ENCODE measurements around the gene SP140L.
"Not testable (repeated sequence)": the region's sequence is repeated elsewhere in the genome, so short reads cannot be mapped to it uniquely, and the experiment has no call there.

The SP140L gene

DNA sequence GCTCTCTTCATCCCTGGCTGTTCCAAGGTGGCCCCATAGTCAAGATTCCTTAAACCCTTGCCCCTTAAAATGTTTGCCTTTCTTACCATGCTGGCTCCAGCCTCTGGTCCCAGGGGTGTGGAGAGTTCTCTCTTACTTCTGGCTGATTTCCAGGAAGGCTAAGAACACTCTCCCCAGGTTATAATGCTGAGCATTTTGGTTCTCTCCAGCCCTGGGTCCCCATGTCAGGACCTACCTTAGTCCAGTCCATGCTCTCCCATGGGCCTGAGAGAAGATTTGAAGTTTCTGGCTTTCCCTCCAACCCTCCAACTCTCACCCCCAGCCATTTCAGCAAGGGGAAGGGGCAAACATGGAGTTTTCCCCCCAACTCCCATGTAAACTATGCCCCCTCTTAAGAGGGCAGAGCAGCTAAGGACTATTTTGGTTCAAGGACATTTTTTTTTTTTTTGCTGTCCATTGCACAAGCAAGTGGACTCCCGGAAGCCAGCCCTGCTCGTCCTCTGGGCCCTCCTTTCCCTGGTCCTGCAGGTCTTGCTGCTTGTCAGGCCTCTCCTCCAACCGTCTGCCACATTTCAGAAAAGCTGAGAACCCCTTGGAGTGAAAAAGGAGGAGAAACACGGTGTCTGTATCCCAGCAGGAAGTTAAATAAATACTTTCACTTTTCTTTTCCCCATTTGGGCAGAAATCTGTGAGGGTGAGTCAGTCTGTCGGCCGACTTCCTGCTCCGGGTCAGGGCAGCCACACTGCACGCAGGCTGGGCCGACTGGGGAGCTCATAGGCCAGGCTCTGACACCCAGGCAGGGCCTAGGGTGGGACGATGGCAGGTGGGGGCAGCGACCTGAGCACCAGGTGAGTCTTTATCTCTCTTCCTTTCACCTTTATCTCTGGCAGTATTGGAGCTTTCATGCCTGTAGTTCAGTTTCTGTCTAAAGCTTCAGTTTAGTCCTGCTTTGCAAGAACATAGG is at the start of gene SP140L:
Gene SP140L, plus strand, starts transcription at position 741 of the 965 bp plus-strand sequence. Its CDS starts 77 bp downstream, at position 818.
- DNase-seq, result peak; percentile 80

DNA sequence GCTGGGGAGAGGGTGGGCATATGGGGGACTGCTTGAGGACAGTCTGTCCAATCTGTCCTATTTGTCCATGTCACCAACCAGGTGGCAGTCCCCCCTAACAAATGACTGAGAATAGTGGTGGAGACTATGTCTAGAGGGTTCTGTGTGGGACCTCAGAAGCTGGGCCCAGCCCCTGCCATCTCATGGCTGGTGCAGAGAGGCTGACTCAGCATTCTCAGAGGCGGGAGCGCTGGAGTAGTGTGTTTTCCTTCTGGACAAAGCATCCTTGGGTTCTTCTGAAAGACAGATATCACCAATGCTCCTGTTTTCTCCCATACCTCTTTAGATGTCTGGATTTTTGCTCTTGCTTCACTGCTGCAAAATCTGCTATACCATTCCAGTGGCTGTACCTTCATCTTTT is 44.1 kb upstream of the SP140L start:
- DNase-seq, result no peak

DNA sequence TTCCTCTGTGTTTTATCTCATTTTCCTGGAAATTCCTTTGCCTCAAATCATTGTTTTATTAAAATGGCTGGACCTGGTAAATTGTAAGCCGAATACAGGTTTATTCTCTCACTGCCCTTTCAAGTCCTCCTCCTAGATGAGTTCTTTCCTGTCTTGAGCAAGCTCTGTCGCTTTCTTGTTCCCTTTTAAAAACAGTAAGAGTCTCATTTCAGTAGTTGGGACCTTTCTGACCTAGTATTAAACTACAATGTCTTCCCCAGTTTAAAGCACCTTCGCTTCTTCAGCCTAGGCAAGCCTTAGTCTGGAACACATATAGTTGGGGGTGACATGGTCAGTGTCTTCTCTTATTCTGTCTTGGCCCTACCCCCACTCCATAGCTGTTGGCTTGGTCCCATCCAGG is 40.9 kb upstream of the SP140L start:
- no peak for DNase-seq

DNA sequence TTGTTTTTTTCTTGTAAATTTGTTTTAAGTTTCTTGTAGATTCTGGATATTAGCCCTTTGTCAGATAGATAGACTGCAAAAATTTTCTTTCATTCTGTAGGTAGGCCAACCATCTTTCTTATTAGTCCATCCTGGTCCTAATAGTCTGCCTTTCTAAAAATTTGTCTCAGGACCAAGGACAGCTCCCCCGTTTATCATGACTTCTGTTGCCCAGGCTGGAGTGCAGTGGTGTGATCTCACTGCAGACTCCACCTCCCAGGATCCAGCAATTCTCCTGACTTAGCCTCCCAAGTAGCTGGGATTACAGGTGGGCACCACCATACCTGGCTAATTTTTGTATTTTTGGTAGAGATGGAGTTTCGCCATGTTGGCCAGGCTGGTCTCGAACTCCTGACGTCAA is 37.7 kb upstream of the SP140L start:
- peak; percentile 8 for DNase-seq

DNA sequence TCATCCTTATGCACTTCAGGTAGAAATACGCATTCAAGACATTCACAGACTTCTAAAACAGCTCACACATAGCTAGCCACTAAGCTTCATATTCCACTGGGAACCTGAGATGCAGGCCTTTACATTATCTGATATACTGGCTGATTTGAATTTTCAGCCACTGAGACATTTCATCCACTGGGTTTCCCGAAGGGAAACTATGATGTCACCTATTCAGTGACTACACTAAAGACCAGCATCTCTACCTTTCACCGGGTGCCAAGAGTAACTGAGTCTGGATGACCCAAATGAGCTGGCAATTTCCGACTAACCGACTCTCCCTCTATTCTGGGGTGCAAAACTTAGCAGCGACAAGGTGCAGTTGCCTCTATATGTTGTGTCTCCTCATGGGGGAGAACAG is 31.8 kb upstream of the SP140L start:
- no peak for DNase-seq

DNA sequence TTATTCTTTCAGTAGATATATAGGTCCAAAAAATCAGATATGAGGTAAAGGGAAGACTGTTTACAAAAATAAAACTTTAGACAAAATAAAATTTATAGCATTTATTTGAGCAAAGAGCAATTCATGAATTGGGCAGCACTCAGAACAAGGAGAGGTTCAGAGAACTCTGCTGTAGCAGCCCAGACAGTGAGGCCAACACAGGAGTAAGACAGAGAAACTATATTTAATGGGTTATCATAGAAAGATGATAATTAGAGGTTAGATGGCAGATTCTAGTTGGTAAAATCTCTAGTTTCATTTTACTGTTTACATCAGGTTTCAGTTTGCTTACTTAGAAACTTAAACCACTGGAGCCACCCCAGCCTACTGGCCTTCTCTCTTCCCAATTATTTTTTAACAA is 30.1 kb upstream of the SP140L start:
- no peak for DNase-seq

DNA sequence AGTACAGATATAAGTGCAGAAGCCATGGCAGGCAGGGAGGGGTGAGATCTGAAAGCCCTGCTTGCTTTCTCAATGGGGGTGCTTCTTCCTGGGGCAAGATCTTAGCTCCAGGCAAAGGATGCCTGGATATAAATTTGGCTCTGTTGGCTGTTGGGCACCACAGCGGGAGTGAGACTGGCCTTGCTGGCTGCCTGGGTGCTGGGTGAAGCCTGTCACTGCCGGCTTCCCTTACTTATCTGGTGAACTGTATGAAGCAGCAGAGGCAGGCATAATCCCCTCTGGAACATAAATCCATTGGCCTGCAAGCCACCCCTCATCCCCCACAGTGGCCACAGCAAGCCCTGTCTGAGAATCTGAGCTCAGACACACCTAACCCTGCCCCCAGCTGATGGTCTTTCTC is 27.4 kb upstream of the SP140L start:
- no peak for DNase-seq

DNA sequence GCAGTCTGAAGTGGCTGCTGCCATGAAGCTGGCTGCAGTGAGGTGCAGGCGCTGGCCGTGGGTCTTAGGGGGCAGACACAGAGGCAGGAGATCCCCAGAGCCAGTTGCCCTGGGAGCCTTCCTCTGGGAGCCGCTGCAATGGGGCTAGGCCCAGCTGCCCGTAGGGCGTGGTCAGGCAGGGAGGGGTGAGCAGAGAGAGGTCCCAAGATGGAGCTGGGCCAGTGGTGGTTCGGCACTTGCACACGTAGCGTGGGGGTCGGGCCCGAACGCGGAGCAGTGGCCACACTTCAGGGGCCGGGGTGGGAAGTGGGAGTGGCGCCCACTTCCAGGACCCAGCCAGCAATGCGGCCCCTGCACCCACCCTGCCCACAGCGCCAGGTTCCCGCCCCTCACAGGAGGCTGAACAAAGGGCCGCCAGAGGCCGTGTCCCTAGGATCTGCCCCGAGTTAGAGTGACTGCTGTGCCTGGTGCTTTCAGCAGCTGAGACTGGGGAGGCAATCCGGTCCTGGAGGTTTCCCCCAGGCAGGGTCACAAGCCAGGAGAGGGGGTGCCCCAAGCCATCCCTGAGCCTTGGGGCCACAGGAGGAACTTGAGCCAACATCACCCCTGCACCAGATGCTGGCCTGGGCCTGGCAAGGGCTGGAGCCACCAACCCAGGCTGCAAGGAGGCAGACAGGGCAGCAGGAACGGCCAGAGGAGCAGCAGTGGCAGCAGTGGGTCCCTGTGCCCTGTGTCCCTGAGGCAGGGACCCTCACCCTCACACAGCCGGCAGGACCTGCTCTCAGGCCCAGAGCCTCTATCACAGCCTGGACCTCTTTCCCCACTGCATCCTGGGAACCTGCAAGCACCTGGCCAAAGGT is 21.3 kb upstream of the SP140L start:
- no peak for DNase-seq

DNA sequence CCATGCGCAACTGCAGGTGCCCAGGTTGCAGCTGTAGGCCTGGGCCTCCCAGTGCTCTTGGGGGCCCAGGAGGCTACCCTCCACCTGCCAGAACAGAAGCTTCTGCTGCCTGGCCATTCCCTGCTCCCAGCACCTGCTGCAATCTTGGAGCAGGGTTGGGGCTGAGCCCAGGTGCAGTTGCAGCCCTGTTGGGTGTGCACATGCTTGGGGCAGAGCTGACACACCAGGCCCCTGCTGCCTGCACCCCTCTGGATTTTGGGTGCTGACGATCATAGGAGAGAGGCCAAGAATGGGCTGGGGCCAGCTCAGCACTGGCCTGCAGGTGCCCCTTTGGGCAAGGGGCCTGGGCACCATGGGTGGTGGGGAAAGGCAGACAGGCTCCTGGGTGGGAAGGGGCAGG is 20.5 kb upstream of the SP140L start:
- DNase-seq, result no peak

DNA sequence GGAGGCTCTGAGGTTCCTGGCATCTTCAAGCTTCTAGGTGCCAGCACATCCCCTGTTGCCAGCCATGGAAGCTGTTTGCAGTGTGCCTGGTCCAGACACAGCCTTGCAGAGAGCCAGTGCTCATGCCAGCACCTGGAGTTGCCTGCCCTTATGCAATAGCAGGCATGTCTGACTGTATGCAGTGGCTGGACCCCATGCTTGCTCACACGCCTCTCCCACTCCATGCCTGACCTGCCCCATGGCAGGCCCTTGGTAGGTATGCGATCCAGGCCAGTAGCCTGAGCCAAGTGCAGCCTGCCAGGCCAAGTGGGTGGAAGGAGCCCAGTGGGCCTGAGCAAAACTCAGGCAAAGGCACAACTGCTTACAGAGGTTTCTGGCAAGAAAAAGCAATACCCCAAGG is 19.5 kb upstream of the SP140L start:
- no peak for DNase-seq

DNA sequence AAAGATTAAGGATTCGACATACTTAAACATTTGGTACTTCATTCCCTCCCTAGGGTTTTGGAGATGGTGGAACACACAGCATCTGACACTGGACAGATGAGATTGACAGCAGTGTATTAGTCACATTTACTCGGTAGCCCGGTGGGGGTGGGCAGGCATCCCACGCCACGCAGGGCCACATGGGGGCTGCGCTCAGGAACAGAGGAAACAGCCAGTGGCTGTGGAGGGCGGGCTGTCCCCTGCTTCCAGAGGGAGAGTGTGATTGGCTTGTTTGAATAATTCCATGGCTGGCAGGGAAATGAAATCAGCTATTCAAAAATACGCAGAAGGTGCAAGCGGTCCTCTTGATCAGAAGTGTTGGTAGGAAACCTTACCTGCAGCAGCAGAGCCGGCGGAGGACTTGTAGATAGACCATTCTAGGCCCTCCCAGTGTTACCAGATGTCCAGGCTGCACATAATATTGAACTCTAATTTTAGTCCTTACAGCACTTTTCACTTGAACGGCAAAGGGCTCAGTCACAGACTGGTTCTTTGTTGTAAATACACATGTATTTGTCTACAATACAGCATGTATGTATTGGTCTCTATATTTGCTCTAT is 18.5 kb upstream of the SP140L start:
- DNase-seq, result no peak

DNA sequence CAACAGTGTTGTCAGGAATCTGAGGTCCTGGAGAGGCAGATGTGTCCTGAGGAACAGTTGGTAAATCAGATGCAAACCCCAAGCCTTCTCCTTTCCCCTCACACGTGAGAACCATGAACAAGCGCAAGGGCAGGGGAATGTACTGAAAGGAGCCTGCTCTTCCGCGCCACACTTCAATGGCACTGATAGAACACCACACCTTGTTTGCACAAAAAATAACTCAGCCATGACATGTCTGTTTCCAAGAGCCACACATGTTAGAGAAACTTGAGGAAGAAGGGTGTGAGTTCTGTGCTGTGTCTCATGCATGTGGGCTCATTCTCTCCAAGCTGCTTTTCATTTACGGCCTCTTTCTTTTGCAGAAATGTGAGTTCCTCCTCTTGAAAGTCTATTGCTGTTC is 16.2 kb upstream of the SP140L start:
- DNase-seq, result not testable (repeated sequence)

DNA sequence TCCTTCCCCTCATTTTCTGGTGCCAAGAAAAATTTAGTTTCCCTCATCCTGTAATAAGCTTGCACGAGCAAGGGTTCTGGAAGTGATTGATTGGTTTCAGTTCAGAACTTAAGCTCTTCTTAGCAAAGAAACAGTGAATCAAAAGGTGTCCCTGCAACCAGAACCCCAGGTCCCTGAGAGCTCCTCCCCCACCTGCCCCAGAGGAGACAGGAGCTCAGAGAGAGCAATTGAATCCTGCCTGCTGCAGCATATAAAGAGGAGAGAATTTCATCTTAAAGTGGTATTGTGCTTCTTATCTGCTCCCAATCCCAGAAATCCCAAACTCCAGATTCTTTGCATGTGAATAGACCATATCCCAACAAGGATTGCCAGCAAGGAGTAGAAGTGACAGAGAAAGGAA is 15.4 kb upstream of the SP140L start:
- not testable (repeated sequence) for DNase-seq

DNA sequence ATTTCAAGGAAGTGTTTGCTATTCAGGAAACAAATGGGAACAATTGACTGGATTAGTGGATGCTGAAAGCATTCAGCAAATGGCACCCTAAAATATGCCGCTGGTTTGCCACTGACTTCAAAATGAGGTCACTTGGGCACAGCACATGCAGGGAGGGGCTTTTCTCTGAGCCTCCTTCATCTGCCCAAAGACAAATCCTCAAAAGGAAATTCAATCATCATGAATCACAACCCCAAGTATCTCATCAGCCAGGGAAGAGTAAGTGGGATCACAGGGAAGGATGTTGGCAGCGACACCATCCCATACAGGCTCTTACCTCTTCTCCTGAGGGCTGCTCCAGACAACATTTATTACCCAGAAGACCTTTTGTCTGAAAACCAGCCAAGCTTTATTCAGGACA is 14.4 kb upstream of the SP140L start:
- peak; percentile 29 for DNase-seq

DNA sequence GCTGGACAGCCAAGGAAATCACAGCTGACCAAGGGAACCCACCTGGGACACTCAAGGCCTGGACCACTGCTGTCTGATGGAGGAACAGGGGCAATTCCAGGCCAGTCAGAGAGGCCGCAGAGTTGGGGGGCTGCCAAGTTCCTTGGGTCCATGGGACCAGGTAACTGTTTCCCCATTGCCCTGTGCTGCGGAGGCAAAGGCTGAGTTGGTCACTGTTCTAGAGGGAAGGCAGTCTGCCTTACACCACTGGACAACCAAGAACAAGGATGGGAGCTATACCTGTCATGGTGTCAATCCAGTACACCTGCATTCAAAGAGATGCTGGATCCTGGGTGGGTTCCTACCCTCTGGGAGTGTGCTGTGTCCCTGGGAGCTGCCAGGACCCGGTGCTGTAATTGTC is 9.6 kb upstream of the SP140L start:
- no peak for DNase-seq

DNA sequence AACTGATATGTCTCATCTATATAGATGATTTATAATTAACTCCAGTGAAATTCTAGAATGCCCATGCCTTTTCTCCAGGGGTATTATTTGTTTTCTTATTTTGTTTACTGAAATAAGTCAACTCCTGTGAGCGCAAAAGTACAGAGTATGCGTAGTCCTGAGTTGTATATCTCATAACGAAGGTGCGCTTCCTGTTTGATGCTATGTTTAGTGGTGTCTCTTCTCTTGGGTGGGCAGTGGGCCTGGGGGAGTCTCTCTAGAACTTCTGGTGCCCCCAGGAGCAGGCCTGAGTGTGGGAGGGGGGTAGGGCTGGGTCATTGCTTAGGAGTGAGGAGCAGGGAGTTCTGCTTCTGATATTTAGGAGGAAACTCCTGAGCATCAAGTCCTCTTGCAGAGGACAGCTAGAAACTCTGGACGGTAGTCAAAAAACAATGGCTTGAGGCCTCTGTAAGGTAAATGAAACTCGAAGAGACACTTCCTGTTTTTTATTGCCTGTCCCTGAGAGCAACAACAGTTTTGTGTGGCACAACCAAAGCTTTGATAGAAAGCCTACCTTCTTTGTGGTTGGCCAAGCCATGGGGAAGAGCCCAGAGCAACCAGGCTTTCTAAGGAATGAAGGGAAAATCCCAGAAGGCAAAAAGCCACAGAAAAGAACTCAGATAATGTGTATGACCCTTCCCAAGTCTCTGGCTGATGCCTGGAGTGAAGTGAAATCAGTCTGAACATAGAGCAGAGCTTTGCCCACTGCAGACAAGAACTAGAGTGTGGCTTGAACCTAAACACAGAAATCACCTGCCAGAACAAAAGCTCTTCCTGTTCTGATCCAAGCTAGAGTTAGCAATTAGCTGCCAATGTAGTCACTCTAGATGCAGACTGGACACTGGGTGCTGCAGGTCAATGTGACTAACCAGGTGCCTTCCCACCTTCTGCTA is 8.5 kb upstream of the SP140L start:
- DNase-seq, result no peak

DNA sequence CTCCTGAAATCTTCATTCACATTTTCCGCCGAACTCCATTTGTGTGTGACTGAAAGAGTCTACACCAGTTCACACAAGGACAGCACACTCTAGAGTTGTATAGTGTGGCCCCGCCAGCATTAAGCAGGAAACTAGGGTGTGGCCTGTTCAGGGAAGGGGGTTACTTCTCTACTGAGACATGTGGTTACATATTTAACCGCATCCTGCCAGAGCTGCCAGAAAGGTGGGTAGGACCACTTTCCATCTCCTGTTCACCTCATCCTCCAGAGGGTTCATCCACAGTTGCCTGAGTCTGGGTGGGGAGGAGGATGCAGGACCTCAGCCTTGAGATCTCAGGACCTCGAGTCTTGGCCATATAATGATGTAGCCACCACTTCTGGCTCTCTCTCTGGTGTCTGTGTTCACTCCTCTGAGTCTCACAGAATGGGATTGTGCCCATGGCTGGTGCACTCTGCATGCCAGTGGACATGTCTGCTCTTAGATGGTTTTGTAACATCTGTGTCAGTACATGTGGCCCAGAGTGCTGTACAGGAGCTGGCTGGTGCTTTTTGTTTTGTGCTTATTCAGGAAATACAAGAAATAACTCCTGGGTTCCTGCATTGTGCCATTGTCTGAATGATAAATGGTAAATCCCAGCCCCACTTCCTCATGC is 7.7 kb upstream of the SP140L start:
- no peak for DNase-seq

DNA sequence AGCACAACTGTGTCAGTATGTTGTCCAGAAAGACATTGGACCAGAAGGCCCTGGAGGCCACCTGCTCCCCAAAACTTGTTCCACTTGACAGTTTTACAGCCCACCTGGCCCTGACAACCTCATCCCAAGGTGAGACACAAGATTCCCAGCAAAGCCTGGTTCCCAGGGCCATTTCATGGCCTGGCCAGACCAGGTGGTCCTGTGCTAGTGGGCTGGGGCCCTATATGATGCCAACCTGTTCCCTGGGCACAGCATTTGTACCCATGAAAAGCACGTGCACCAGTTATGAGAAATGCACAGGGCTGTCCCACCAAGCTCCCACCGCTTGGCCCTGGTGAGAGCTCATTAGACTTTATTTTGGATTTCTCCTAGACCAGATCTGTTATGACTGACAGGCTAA is 6.0 kb upstream of the SP140L start:
- no peak for DNase-seq

DNA sequence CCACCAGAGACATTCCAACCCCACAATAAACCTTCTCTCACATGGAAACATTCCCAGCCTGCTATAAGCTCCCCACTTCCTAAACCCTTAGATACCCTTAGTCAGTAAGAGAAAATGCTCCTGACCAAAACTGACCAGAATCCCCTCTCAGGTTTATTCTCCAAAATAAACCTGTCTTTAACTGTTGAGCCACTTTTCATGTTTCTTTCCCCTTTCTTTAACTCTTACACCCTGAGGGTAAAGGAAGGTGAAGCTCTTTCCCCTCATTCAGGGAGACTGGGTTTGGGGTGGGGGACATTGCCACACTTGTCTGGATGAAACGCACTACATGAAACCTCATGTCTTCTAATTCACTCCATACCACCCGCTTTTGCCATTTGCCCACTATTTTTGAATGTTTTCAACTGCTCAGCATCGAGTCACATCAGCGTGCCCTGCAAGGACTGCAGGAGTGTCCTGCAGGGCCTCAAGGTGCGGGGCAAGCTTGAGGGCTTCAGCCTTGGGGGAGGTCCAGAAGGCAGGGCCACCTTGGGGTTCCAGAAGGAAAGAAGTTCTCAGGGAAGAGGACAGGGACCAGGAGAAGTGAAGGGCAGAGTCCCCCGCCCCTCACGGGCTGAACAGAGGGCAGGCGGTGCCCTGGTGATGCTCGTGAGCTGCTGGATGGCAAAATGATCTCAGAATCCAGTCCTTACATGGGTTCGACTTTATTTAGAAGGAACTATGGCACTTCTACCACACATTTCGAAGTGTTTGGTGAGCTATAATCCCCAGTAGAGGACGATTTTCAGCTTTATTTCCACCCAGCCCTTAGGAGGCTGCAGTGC is 4.2 kb upstream of the SP140L start:
- no peak for DNase-seq

DNA sequence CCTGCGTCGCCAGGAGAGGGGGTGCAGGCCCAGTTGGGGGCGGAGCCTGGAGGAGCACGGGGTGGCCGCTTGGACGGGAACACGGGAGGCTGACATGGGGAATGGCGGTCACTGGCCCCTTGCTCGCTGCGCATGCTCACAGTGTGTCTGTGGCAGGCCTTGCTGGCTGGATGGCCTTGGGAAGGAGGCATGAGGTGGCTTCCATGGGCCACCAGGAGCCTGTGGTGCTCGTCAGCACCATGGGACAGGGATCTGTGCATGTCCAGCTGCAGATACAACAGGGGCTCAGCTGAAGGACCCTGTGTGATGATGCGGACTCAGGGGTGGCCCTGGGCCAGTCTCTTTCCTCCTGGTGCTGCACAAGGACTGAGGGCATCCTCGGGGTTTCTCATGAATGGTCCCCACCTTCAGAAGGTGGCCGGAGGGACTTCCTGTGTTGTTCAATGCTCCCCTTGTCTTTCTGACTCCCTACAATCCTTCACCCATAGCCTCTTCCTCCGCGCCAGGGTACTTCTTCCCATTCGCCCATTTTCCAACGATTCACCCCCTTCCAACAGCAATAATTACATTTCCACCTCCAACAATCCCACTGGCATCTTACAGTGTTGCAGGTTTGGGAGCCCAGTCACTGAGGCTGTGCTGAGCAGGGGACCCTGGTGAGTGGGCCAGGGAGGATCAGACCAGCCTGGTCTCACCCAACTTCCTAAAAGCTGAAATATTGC is 3.4 kb upstream of the SP140L start:
- DNase-seq, result no peak
